Right atrium auricular region (tissue), 2 donors: ENCODE data around the gene HCFC1R1. TPM values are rescaled to one million over a fixed set of nuclear protein-coding genes. Genes with fewer than 3 reads are reported as not detected.

Source experiments
- DNase-seq: peaks from one replicate; pipeline ENCODE4 v3.0.0-alpha.2; 2019; ENCODE audit warnings: low spot score
- H3K27ac ChIP-seq, 2 donors: fragments of 200-600 bp; sonication (generic); 1 replicate in 1 of 2; 2 replicates in 1 of 2; pipeline ENCODE4 v1.5.1; 2016 to 2019
- H3K27me3 ChIP-seq, 2 donors: fragments of 200-600 bp; sonication (generic); one replicate each; pipeline versions ENCODE4 v1.5.1 to v1.6.0; 2017 to 2019
- H3K36me3 ChIP-seq: fragments of 200-600 bp; sonication (generic); one replicate; pipeline ENCODE4 v1.5.1; 2016
- H3K4me1 ChIP-seq, 2 donors: fragments of 200-600 bp; sonication (generic); one replicate each; pipeline versions ENCODE4 v1.5.1 to v1.6.0; 2017 to 2019
- H3K4me3 ChIP-seq, 2 donors: fragments of 200-600 bp; sonication (generic); 1 replicate in 1 of 2; 2 replicates in 1 of 2; pipeline ENCODE4 v1.5.1; 2017 to 2019; ENCODE audit warnings: mild to moderate bottlenecking in 1 of 2, moderate library complexity in 1 of 2
- H3K9me3 ChIP-seq, 2 donors: fragments of 200-600 bp; sonication (generic); one replicate each; pipeline ENCODE4 v1.5.1; 2019
- CTCF ChIP-seq, 2 donors: fragments of 200-600 bp; sonication (generic); IDR thresholded peaks; one replicate each; pipeline ENCODE4 v1.5.1; 2019; ENCODE audit warnings: antibody characterized with exemption in 2 of 2
- total RNA-seq, 2 donors: library from RNA; depleted of rRNA; stranded (reverse); fragments of >200 nt; gene quantifications; one replicate each; pipeline ENCODE4 v1.1.0, GENCODE V29; 2016

Gene HCFC1R1
- total RNA-seq, 2 donors from 2014 or later, result 22.5 to 33.1 TPM

GRCh38 chr16:2981899-2982250 is 41.9 kb downstream of the HCFC1R1 start:
- Histone ChIP-seq H3K9me3 (no peaks in the 10 kb centered on the region), H3K4me3 (no peak overlapping the region), H3K27me3 (no peaks in the 10 kb centered on the region), H3K36me3 (no peaks in the 10 kb centered on the region), H3K4me1 (peaks cover 0 to 51% of the 10 kb centered on the region in 2 donors), H3K27ac (no peak overlapping the region)
- DNase-seq, result no peak
- TF ChIP-seq CTCF (IDR thresholded peaks at IDR 0.05), result no peak

- no peak overlapping the region for H3K27ac ChIP-seq
- H3K4me3 ChIP-seq, result peak overlapping the region in 1 of 2 donors; percentile 81
- no peaks in the 10 kb centered on the region for H3K27me3 ChIP-seq
- no peak for TF ChIP-seq CTCF (IDR thresholded peaks at IDR 0.05)
- no peaks in the 10 kb centered on the region for H3K9me3 ChIP-seq
- peaks cover 0 to 47% of the 10 kb centered on the region in 2 donors for H3K4me1 ChIP-seq
- no peak for DNase-seq
- no peaks in the 10 kb centered on the region for H3K36me3 ChIP-seq
Measured at GRCh38 chr16:2981177-2981898, 42.4 kb downstream of the HCFC1R1 start.

DNA sequence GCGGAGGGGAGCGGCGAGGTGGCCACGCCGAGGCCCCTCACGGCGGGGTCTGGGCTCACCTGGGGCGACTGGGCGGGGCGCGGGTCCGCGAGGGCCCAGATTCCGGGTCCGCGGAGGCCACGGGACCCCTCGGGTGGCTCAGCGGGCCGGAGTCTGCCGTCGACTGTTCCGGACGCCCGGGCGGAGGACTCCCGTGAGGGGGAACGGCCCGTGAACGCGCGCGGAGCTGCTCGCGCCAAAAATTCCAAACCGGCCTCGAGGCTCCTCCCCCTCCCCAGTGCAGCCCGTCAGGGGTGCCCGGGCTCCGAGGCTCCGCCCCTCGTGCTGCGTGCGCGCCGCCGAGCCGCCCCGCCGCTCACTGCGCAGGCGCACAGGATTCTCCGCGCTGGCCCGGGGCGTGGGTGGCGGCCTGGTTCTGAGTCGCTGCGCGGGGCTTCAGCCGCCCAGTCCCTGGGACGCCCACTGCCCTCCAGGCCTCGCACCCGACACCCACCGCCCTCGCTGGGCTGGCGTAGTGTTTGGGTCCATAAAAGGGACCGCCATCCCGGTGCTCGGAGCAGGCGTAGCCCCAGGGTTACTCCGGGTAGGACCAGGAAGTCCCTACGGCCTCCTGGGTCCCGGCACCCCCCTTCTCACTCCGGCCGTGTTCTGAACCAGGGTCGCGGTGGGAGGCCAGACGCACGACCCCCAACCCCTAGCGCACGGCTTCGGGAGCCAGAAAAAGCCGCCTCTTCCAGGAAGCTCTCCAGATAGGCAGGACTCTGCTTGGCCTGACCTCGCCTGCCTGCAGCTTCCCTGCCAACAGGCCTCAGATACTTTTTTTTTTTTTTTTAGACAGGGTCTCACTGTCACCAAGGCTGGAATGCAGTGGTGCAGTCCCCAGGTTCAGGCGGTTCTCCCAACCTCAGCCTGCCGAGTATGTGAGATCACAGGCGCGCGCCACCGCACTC is 43.2 kb downstream of the HCFC1R1 start, which contains the start of gene PKMYT1:
PKMYT1 (minus strand) TSS at position 220 of the 950 bp plus-strand sequence. CDS start 789 bp downstream, outside the sequence.
- TF ChIP-seq CTCF (IDR thresholded peaks at IDR 0.05), result no peak
- no peaks in the 10 kb centered on the region for H3K36me3 ChIP-seq
- peaks cover 0 to 38% of the 10 kb centered on the region in 2 donors for H3K4me1 ChIP-seq
- no peaks in the 10 kb centered on the region for H3K27me3 ChIP-seq
- peak within 1 kb of the TSS; percentile 88 for H3K27ac ChIP-seq
- no peaks in the 10 kb centered on the region for H3K9me3 ChIP-seq
- DNase-seq, result peak; percentile 81
- peak within 1 kb of the TSS; percentile 68 to 81 for H3K4me3 ChIP-seq

- Histone ChIP-seq H3K27ac (no peak overlapping the region), H3K27me3 (no peaks in the 10 kb centered on the region), H3K4me1 (peaks cover 0 to 31% of the 10 kb centered on the region in 2 donors), H3K4me3 (peak overlapping the region; percentile 68 to 81), H3K36me3 (no peaks in the 10 kb centered on the region), H3K9me3 (no peaks in the 10 kb centered on the region)
- DNase-seq, result no peak
- no peak for TF ChIP-seq CTCF (IDR thresholded peaks at IDR 0.05)
Measured at GRCh38 chr16:2979669-2980226, 44.0 kb downstream of the HCFC1R1 start.

DNA sequence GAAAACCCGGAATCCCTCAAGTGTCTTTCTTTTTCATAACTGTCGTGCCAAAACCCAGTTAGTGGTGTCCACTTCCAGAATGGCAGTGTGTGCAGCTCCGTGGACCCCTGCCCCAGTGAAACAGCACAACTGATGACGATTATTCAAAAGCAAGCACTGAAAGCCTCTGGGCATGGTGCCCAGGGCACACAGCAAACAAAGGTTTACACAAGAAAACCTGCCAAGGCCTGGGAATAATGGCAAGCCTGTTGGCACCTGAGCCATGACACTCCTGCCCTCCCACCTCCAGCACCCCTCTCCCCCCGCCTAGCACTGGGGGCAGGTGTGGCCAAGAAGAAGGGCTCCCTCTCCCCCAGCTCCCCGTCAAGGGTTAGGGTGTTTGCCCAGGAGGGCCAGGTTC is 46.3 kb downstream of the HCFC1R1 start:
- no peak for DNase-seq
- Histone ChIP-seq H3K36me3 (no peaks in the 10 kb centered on the region), H3K27ac (no peak overlapping the region), H3K4me1 (peaks cover 0 to 21% of the 10 kb centered on the region in 2 donors), H3K4me3 (no peak overlapping the region), H3K27me3 (no peaks in the 10 kb centered on the region), H3K9me3 (no peaks in the 10 kb centered on the region)
- no peak for TF ChIP-seq CTCF (IDR thresholded peaks at IDR 0.05)
